T-helper 17 cell (primary cell): Measurements from ENCODE around the gene ATG9A. TPM values are rescaled to one million over a fixed set of nuclear protein-coding genes. Genes with fewer than 3 reads are reported as not detected.

Source experiments
- ATAC-seq: fragments of 150-1000 bp; cut with Tn5 transposase; 2 replicates; pipeline ENCODE4 v1.10.0; 2021; ENCODE audit warnings: mild to moderate bottlenecking, moderate library complexity
- DNase-seq, 3 donors: peaks; one replicate each; pipeline versions ENCODE4 v3.0.0 to v3.0.0-alpha.2; 2020 to 2021
- H3K9me3 ChIP-seq: one replicate; pipeline ENCODE4 v1.7.0; 2013; ENCODE audit warnings: low read length, mild to moderate bottlenecking; ENCODE audit not compliant: control insufficient read depth, poor library complexity, severe bottlenecking
- H3K27ac Mint-ChIP-seq: one replicate; pipeline ENCODE4 v1.8.0; 2022; ENCODE audit warnings: mild to moderate bottlenecking, moderate library complexity, mixed read lengths
- H3K27me3 Mint-ChIP-seq: one replicate; pipeline ENCODE4 v1.8.0; 2022; ENCODE audit warnings: mixed read lengths
- H3K36me3 Mint-ChIP-seq: one replicate; pipeline ENCODE4 v1.8.0; 2022; ENCODE audit warnings: low read depth, mixed read lengths
- H3K4me1 Mint-ChIP-seq: one replicate; pipeline ENCODE4 v1.8.0; 2022; ENCODE audit warnings: mild to moderate bottlenecking, mixed read lengths
- H3K4me3 Mint-ChIP-seq: one replicate; pipeline ENCODE4 v1.8.0; 2022; ENCODE audit warnings: mild to moderate bottlenecking, moderate library complexity, mixed read lengths
- total RNA-seq, 4 donors: library from RNA in 2 of 4; stranded (reverse) in 2 of 4; gene quantifications; one replicate each; pipeline ENCODE4 v1.2.3 and lab custom pipeline; 2022 to 2026

ATG9A gene
- total RNA-seq, 2 donors from 2014 or later: 42.4 to 72.1 TPM

GRCh38 chr2:219178377-219179175, 50.9 kb downstream of the ATG9A start:
- H3K27me3 Mint-ChIP-seq: no peaks in the 10 kb centered on the region
- peak; percentile 3 for ATAC-seq
- peak overlapping the region; percentile 99 for H3K27ac Mint-ChIP-seq
- H3K36me3 Mint-ChIP-seq: peaks cover 7% of the 10 kb centered on the region
- peak overlapping the region; percentile 94 for H3K4me3 Mint-ChIP-seq
- H3K9me3 ChIP-seq: no peaks in the 10 kb centered on the region
- peak; percentile 20 to 38 (median 38) for DNase-seq
- peaks cover 51% of the 10 kb centered on the region for H3K4me1 Mint-ChIP-seq

DNA sequence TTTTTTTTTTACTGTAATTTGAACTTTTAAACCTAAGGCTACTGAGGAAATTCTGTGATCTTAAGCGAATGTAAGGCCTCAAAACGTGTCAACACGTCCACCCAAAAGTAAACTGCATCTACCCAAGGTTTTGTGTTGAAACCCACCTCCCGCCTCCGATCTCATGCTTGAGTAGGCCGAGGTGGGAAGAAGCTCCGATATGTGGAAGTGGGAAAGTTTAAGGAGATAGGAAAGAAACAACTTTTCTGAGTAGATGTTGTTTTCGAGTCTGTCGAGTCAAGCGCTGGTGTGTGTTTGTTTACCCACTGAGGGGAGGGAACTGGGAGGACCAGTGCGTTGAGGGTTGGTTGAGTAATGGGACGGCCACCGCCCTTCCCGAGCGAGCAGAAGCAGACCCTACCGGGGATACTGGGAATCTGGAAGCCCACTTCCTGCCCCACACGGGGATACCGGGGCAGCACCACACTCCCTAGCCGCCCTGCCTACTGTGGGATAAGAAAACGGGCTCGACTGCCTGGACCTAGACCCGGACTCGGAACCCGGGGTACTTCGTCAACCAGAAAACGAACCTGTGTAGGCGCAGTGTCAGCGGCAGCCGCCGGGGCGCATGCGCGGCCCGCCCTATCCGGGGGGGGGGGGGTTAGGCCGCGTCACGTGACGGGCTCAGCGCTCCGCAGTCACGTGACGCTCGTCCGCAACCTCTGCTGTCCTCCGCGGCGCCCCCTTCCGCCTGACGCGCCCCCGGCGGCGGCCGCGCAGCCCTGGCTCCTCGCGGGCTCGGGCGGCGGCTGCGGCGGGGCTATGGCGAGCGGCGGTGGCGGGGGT, 51.7 kb downstream of the ATG9A start, which contains the start of gene RETREG2:
Gene RETREG2 (plus strand): TSS at position 724 of the 825 bp plus-strand sequence. CDS start 78 bp downstream, at position 802.
- no peaks in the 10 kb centered on the region for H3K27me3 Mint-ChIP-seq
- DNase-seq (peak; percentile 68 to 84 (median 79)), ATAC-seq (peak; percentile 70)
- peak within 1 kb of the TSS; percentile 94 for H3K4me3 Mint-ChIP-seq
- H3K9me3 ChIP-seq: no peaks in the 10 kb centered on the region
- peaks cover 7% of the 10 kb centered on the region for H3K36me3 Mint-ChIP-seq
- peak within 1 kb of the TSS; percentile 99 for H3K27ac Mint-ChIP-seq
- peaks cover 47% of the 10 kb centered on the region for H3K4me1 Mint-ChIP-seq

- H3K27me3 Mint-ChIP-seq: no peaks in the 10 kb centered on the region
- DNase-seq (peak; percentile 83 to 88 (median 85)), ATAC-seq (peak; percentile 79)
- H3K27ac Mint-ChIP-seq: peak within 1 kb of the TSS; percentile 99
- H3K4me1 Mint-ChIP-seq: peaks cover 46% of the 10 kb centered on the region
- H3K4me3 Mint-ChIP-seq: peak within 1 kb of the TSS; percentile 93
- peaks cover 7% of the 10 kb centered on the region for H3K36me3 Mint-ChIP-seq
- no peaks in the 10 kb centered on the region for H3K9me3 ChIP-seq
These were observed 52.5 kb downstream of the ATG9A start, which contains the start of gene CNPPD1 for GRCh38 chr2:219176818-219177551. TSS of gene CNPPD1 (minus strand) at chr2:219176925. CDS start at chr2:219176828, 97 bp downstream.

DNA sequence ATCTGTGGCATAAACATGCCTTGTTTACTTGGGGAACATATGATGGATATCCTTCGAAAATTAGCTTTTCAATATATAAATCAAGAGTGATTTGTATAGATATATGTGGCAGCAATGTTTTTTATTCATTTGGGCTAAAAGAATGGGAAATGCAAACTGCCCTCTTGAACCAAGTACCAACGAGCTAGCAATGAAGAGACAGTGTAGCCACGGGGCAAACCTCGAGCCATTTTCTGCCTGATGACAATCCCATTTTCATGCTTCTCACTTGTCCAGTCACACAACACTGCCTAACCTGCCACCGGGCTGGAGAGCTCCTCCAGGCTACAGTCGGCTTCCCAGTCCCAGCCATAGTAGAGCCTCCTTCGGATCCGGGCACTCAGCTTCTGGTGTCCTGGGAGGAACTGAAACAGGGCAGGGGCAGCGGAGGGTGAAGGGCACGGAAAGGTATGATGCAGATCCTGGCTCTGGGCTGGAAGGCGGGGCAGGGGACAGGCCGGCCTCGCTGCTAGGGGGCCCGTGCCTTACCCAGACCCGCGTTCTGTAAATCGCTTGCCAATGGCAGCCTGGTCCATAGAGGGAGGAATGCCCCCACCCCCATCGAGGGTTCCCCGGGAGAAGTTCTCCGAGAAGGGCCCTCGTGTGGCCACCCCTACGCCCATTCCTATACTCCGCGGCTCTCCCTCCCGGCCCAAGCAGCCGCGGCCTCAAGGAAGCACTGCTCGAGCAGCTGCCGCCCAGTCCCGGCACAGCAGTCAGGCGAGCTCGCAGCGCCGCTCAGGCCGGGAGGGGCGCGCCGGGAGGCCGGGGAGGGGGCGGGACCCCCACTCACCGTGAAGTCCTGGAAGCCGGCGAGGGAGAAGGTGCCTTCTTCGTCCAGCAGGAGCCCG, 53.3 kb downstream of the ATG9A start:
- H3K4me3 Mint-ChIP-seq: peak overlapping the region; percentile 93
- H3K27ac Mint-ChIP-seq: peak overlapping the region; percentile 79
- H3K36me3 Mint-ChIP-seq: peaks cover 7% of the 10 kb centered on the region
- ATAC-seq: peak; percentile 14
- no peaks in the 10 kb centered on the region for H3K9me3 ChIP-seq
- H3K4me1 Mint-ChIP-seq: peaks cover 44% of the 10 kb centered on the region
- peak in 1 of 3 donors; percentile 36 for DNase-seq
- H3K27me3 Mint-ChIP-seq: no peaks in the 10 kb centered on the region

- no peaks in the 10 kb centered on the region for H3K9me3 ChIP-seq
- peak overlapping the region; percentile 93 for H3K4me3 Mint-ChIP-seq
- ATAC-seq (no peak), DNase-seq (no peak)
- peak overlapping the region; percentile 79 for H3K27ac Mint-ChIP-seq
- peaks cover 40% of the 10 kb centered on the region for H3K4me1 Mint-ChIP-seq
- H3K36me3 Mint-ChIP-seq: peaks cover 7% of the 10 kb centered on the region
- no peaks in the 10 kb centered on the region for H3K27me3 Mint-ChIP-seq
These were observed 54.0 kb downstream of the ATG9A start for GRCh38 chr2:219175486-219175885.

DNA sequence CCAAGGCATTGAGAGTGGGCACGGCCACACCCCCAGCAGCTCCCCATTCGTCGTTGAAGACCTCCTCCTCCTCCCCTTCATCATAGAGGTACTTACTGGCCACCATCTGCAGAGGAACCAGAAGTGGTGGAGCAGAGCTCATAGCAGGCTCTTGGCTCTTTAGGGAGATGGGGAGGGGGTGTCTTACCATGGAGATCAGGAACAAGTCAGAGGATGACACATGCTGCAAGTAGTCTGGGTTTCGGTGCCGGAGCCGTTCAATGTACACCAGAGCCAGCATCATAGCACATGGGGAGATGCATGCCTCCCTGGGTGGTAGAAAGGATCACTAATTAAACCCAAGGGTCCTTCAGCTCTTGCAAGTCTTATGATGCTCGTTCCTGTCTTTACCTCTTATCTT, 54.6 kb downstream of the ATG9A start:
- no peak for DNase-seq
- peaks cover 7% of the 10 kb centered on the region for H3K36me3 Mint-ChIP-seq
- H3K27ac Mint-ChIP-seq: peak overlapping the region; percentile 91
- no peak for ATAC-seq
- peaks cover 40% of the 10 kb centered on the region for H3K4me1 Mint-ChIP-seq
- peak overlapping the region; percentile 93 for H3K4me3 Mint-ChIP-seq
- H3K27me3 Mint-ChIP-seq: no peaks in the 10 kb centered on the region
- no peaks in the 10 kb centered on the region for H3K9me3 ChIP-seq

DNA sequence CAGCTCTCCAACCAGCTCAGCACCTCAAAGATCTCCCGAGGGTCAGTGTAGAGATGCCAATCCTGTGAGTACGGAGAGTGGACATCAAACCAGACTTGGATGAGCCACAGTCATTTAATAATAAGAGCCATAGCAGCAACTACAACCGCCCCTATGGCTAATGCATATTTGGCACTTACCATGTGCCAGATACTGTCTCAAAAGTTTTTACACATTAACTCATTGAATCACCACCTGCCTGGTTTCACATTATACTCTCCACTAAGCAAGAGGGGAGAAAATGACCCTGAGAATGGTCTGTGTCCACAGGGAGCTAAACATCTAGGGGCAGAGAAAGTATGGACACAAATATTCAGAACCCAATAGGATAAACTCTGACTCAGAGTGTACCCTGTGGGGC, 55.3 kb downstream of the ATG9A start:
- DNase-seq (no peak), ATAC-seq (no peak)
- Mint-ChIP-seq H3K4me1 (peaks cover 36% of the 10 kb centered on the region), H3K4me3 (peak overlapping the region; percentile 73), H3K27ac (peak overlapping the region; percentile 91), H3K36me3 (peaks cover 7% of the 10 kb centered on the region), H3K27me3 (no peaks in the 10 kb centered on the region)
- no peaks in the 10 kb centered on the region for H3K9me3 ChIP-seq

- H3K27me3 Mint-ChIP-seq: no peaks in the 10 kb centered on the region
- H3K9me3 ChIP-seq: no peaks in the 10 kb centered on the region
- H3K4me1 Mint-ChIP-seq: peaks cover 31% of the 10 kb centered on the region
- DNase-seq (no peak), ATAC-seq (no peak)
- H3K4me3 Mint-ChIP-seq: no peak overlapping the region
- peak overlapping the region; percentile 45 for H3K27ac Mint-ChIP-seq
- peaks cover 7% of the 10 kb centered on the region for H3K36me3 Mint-ChIP-seq
These were observed 56.3 kb downstream of the ATG9A start for GRCh38 chr2:219173176-219173575.

- H3K27me3 Mint-ChIP-seq: no peaks in the 10 kb centered on the region
- no peak for DNase-seq
- H3K27ac Mint-ChIP-seq: peak overlapping the region; percentile 45
- H3K36me3 Mint-ChIP-seq: peaks cover 7% of the 10 kb centered on the region
- H3K4me3 Mint-ChIP-seq: no peak overlapping the region
- no peaks in the 10 kb centered on the region for H3K9me3 ChIP-seq
- peaks cover 31% of the 10 kb centered on the region for H3K4me1 Mint-ChIP-seq
- ATAC-seq: no peak
These were observed 56.9 kb downstream of the ATG9A start for GRCh38 chr2:219172231-219173154.

DNA sequence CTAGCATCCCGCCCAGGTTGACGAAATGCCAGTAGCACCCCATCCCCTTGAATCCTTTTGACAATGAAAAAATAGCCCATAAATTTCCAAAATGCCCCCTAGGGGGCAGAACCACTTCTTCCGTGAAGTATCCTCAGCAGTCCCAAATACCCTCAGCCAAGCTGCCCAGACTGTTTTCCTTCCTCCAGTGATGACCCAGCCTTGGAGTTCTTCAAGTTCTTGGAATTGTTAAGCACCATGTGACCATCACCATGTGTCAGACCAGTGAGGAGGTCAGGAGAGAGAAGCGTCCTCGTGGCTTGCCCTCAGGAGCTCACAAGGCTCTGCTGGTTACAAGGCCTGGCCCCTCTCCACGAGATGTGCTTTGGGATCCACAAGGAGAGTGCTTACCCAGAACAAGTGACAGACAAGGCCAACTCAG, 58.2 kb downstream of the ATG9A start:
- DNase-seq (peak in 1 of 3 donors; percentile 15), ATAC-seq (peak; percentile 66)
- peaks cover 7% of the 10 kb centered on the region for H3K36me3 Mint-ChIP-seq
- peaks cover 26% of the 10 kb centered on the region for H3K4me1 Mint-ChIP-seq
- H3K4me3 Mint-ChIP-seq: peak overlapping the region; percentile 47
- no peak overlapping the region for H3K27ac Mint-ChIP-seq
- no peaks in the 10 kb centered on the region for H3K9me3 ChIP-seq
- no peaks in the 10 kb centered on the region for H3K27me3 Mint-ChIP-seq

GRCh38 chr2:219169930-219170654, 59.3 kb downstream of the ATG9A start, which contains the start of gene SLC23A3:
TSS of gene SLC23A3 (minus strand) at chr2:219170029. CDS start at chr2:219169984, 45 bp downstream.
- H3K27me3 Mint-ChIP-seq: no peaks in the 10 kb centered on the region
- peak within 1 kb of the TSS; percentile 11 for H3K27ac Mint-ChIP-seq
- no peak for DNase-seq
- peaks cover 20% of the 10 kb centered on the region for H3K4me1 Mint-ChIP-seq
- ATAC-seq: no peak
- no peaks in the 10 kb centered on the region for H3K9me3 ChIP-seq
- no peak within 1 kb of the TSS for H3K4me3 Mint-ChIP-seq
- H3K36me3 Mint-ChIP-seq: peaks cover 7% of the 10 kb centered on the region
